Retinal pigment epithelial cell (primary cell): Measurements from ENCODE around the gene RAI14.

Experiments used
- DNase-seq: peaks from one replicate; pipeline ENCODE4 v3.0.0-alpha.2; 2010; ENCODE audit warnings: low read depth
- H3K4me3 ChIP-seq: 2 replicates; pipeline ENCODE4 v1.5.1; 2011; ENCODE audit warnings: mild to moderate bottlenecking, low read length, control low read depth, moderate library complexity
- TF ChIP-seq, protein P1 (sequence below): conservative IDR thresholded peaks from 2 replicates; pipeline ENCODE4 v1.5.1; 2011; ENCODE audit warnings: low read depth, low read length, control low read depth, inconsistent platforms

RAI14 gene

DNA sequence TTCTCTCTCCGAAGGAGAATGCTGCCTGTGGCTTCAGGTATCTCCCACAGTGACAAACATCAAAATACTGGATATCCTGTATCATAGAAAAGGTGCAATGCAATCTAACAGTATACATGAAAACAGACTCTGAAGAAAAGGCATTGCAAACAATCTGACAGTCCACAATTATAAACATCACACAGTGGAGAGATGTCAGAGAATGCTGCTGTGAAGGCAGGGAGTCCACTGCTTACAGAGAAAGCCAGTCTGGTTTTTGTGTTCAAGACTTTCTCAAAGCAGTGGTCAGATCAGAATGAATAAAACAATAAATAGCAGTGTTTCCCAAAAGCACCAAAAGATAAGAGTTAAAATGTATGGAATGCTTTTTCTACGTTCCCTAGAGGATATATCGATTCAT is 211.5 kb downstream of the RAI14 start:
- DNase-seq = no peak
- no peak overlapping the region for H3K4me3 ChIP-seq
- TF ChIP-seq, protein P1, sequence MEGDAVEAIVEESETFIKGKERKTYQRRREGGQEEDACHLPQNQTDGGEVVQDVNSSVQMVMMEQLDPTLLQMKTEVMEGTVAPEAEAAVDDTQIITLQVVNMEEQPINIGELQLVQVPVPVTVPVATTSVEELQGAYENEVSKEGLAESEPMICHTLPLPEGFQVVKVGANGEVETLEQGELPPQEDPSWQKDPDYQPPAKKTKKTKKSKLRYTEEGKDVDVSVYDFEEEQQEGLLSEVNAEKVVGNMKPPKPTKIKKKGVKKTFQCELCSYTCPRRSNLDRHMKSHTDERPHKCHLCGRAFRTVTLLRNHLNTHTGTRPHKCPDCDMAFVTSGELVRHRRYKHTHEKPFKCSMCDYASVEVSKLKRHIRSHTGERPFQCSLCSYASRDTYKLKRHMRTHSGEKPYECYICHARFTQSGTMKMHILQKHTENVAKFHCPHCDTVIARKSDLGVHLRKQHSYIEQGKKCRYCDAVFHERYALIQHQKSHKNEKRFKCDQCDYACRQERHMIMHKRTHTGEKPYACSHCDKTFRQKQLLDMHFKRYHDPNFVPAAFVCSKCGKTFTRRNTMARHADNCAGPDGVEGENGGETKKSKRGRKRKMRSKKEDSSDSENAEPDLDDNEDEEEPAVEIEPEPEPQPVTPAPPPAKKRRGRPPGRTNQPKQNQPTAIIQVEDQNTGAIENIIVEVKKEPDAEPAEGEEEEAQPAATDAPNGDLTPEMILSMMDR = no peak

DNA sequence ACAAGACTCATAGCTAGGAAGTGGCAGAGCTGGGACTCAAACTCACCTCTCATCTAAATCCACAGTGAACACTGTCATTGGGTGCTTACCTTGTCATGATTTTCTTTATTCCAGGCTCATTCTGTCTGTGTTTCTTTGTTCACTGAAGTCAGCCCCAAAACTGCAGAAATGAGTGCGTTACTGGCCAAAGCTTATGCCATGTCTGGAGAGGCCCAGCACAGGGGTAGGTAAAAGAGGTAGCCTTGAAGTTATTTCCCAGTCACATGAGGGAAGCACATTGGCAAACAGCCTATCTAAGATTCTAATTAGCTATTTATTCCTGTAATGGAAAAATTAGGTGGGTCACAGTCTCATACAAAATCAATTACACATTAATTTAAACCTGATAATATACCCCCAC is 212.7 kb downstream of the RAI14 start:
- no peak for DNase-seq
- TF ChIP-seq, protein P1 = no peak
- H3K4me3 ChIP-seq = no peak overlapping the region

DNA sequence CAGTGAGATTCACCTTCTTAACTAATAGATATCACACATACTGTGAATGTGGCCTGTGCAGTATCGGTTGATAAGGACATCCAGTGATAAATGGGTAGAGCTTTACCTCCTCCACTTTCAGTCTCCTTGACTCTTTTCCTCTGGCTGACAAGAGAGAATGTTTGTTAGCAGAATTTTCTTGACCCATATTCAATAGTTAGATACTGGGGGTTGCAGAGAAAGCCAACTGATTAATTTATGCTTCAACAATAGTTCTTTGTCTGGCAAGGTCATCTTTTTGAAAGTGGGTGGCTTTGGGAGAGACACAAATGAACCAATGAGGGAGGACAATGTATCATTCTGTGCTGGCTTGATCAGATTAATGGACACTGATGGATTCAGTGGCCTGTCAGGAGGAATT is 213.1 kb downstream of the RAI14 start:
- TF ChIP-seq, protein P1 = no peak
- H3K4me3 ChIP-seq = no peak overlapping the region
- no peak for DNase-seq

DNA sequence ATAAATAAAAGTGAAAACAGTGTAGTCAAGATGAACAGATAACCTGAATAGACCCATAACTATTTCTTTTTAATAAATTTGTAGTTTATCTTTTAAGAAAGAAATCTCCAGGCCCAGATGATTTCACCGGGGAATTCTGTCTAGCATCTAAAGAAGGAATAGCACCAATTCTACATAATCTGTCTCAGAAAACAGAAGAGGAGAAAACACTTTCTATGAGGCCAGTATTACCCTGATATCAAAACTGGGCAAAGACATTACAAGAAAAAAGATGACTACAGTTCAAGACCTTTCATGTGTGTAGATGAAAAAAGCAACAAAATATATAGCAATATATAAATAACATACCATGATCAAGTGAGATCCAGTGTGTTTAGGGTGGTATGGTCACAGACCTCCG is 214.3 kb downstream of the RAI14 start:
- H3K4me3 ChIP-seq = no peak overlapping the region
- TF ChIP-seq, protein P1 = no peak
- DNase-seq = no peak

DNA sequence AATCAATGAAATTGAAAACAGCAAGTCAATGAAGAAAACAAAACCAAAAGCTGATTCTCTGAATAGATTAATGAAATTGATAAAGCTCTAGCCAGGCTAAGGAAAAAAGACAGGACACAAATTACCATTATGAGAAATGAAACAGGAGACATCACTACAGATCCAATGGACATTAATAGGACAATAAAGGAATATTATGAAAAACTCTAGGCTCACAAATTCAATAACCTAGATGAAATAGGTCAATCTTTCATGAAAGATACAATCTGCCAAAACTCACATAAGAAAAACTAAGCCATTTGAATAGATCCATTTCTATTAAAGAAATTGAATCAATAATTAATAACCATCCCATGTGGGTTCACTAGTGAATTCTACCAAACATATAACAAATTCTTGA is 220.1 kb downstream of the RAI14 start:
- TF ChIP-seq, protein P1 = no peak
- no peak for DNase-seq
- no peak overlapping the region for H3K4me3 ChIP-seq

DNA sequence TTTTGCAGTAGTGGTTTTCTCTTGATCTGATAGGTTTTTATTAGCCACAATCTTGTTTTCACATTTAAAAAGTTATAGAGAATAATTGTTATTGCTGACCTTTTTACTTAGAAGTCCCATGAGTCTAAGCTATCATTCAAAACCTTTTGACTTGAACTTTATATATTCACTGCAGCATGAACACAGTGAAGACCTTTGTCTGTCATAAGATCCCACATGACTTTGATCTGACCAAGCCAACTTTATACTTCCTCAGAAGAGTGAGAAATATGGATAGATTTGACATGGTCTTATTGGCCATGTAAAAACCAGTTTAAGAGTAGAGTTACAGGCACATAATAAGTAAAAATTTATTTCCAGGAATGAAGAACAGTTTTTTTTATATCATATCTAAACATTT is 225.1 kb downstream of the RAI14 start:
- TF ChIP-seq, protein P1 = no peak
- H3K4me3 ChIP-seq = no peak overlapping the region
- no peak for DNase-seq
